GM10266 (cell line): ENCODE data around the gene ARHGAP10.

Source experiments
- DNase-seq: peaks from one replicate; pipeline ENCODE4 v3.0.0; 2012; ENCODE audit errors: extremely low spot score
- TF ChIP-seq, protein P1 (sequence below): IDR thresholded peaks from 2 replicates; pipeline ENCODE4 v1.5.1; 2012; ENCODE audit warnings: mild to moderate bottlenecking, low read depth; ENCODE audit not compliant: control insufficient read depth, insufficient read depth; ENCODE audit errors: missing control alignments

The ARHGAP10 gene

DNA sequence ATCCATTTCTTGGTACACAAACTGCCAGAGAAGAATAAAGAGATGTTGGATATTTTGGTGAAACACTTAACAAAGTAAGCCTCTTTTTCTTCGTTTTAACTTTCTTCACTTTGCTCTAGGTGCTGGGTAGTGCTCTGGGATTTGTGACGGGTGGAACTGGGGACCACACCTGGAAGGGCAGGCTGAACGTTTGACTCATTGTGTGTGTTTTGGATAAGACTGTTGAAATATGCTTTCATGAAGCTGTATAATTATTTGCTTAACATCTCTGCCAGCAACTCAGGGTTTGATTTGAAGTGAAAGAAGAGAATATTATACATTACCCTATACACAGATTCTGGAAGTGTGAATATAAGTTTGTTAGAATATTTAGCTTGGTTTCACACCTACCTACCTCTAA, 233.2 kb downstream of the ARHGAP10 start:
- TF ChIP-seq, protein P1, sequence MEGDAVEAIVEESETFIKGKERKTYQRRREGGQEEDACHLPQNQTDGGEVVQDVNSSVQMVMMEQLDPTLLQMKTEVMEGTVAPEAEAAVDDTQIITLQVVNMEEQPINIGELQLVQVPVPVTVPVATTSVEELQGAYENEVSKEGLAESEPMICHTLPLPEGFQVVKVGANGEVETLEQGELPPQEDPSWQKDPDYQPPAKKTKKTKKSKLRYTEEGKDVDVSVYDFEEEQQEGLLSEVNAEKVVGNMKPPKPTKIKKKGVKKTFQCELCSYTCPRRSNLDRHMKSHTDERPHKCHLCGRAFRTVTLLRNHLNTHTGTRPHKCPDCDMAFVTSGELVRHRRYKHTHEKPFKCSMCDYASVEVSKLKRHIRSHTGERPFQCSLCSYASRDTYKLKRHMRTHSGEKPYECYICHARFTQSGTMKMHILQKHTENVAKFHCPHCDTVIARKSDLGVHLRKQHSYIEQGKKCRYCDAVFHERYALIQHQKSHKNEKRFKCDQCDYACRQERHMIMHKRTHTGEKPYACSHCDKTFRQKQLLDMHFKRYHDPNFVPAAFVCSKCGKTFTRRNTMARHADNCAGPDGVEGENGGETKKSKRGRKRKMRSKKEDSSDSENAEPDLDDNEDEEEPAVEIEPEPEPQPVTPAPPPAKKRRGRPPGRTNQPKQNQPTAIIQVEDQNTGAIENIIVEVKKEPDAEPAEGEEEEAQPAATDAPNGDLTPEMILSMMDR, result no peak

DNA sequence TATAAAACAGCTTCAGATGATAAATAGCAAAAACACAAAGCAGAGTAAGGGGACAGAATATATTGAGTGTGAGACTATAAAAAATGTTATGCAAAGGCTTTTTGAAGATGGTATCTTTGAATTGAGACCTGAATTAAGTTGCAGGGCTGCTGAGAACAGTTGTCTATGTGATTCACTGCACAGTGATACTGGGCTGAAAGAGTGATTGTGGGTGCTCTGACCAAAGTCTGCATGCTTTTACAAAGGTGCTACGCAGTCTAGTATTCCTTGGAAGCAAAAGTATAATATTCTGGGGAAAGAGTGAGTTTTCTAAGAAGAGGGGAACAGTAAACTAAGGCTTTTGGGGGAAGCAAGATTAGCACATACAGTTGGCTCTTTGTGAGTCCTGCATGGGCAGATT, 234.0 kb downstream of the ARHGAP10 start:
- TF ChIP-seq, protein P1, result no peak
- no peak for DNase-seq

More for the DNA sequence above, 233.2 kb downstream of the ARHGAP10 start:
- no peak for DNase-seq

DNA sequence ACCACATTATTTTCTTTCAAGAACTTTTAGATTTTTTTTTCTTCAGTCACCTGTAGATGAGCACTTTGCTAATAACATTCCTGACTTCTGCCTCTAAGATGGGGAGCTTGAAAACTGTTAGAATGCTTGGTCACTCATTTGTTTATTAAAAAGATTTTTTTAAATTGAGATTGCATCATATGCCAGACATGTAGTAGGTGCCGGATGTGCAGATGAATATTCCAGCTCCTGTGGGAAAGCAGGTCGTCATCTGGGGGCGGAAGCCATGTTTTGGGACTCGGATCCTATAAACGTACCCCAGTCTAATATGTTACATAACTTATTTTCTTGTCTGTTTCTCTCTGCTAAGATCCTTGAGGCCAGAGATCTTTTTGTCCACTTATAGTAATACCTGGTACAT, 236.8 kb downstream of the ARHGAP10 start:
- DNase-seq, result no peak
- TF ChIP-seq, protein P1, result no peak

DNA sequence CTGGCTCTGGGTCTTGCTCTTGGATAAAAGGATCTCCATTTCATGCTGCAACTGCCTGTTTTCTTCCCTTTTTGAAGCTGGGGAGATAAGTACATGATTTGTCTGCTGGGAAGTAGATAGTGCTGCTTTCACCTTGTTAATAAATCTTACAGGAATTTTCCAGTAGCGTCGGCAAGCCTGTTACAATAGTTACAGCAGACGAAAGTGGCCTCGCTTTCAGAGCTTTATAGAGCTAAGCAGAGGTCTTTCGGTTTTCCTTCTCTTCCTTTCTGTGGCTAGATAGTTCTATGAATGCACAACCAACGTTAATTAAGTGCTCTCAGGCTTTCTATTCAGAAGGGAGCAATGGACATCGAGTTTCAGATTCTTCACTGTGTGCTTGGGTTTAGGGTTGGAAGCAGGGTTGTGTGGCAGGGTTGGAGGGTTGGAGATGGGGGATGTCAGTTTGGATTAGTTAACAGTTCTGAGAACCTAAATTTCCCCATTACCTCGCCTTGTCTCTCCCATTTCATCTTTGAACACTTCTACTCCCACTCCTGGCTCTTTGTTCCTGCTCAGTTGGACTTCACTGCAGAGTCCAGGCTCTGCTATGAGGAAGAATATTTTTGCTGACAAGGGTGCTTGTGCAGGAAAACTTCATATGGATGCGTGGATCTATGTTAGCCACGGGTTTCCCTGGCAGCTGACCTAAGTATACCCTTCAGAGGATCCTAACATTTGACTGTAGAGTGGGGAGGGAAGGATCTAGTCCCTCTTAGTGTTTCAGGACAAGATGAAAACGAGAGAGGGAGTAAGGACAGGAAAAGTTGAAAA, 237.9 kb downstream of the ARHGAP10 start:
- TF ChIP-seq, protein P1, result no peak
- DNase-seq, result no peak

DNA sequence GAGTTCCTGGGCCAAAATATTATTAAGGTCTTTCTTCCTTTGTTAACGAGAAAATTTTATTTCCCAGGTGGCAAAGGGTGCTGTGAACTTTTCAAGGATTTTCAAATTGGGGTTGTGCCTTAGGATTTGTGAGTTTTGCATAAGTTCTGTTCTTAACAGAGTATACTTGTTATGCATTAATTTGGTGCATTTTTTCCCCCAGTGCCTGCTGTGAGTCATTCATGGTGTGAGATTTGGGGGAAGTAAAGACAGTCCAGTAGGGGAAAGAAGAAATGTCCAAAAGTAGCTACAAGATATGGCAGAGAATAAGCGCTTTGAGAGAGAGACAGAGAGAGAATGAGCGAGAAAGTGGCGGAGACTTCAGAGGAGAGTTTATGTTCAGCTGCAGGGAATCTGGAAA, 239.2 kb downstream of the ARHGAP10 start:
- DNase-seq, result no peak
- TF ChIP-seq, protein P1, result no peak

DNA sequence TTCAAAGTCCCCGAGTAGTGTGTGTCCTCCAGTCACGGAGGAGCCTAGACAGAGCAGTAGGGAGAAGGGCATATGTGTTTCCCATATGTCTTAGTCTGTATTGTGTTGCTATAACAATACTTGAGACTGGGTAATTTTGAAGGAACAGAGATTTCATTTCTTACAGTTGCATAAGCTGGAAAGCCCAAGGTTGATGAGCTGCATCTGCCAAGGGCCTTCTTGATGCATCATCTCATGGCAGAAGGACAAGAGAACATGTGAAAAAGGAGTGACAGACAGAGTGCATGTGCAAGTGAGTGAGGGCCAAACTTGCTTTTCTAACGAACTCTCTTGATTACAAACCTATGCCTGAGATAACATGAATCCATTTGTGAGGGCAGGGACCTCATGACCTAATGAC, 243.4 kb downstream of the ARHGAP10 start:
- no peak for DNase-seq
- TF ChIP-seq, protein P1, result no peak

DNA sequence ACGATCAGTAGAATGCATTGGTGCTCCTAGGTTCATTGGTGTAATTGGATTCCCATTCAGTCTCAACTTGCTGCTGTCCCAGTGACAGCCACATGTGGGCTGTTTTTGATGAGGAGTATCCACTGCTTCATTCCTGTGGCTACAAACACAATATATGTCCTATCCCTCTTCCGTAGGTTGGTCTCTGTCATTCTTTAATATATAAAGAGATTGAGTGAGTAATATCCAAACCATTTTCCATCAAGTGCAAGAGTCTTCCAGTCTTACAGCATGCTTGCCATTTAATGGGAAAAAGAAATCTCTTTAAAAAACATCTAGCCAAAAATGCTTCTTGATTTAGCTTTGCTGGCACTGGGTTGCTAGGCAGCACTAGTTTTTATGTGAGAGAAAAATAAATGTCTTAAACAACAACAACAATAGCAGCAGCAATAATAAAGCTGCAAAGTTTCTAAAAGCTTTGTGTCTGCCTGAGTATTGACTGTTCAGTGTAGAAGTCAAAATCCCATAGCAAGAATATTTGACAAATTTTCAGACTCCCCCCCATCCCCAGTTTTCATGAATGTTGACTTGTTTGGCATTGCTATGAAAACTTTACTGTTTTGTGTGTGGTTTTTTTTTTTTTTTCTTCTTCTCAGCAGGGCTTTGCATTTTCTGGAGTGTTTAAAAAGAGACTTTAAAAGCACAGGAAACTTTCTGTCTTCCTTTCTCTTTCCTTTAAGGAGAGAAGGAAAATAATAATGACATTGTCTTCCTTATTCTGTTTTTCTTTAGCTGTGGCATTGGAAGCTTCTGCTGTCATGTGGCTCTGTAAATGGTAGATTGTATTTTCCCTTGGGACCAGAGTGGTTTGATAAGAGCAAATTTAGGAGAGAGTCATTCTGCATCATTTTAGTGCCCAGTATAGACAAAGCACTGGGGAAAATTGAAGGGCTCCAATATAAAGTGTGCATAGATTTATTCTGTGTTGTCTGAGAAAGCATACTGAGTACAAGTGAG, 244.3 kb downstream of the ARHGAP10 start:
- no peak for DNase-seq

More for the DNA sequence above, 244.3 kb downstream of the ARHGAP10 start:
- TF ChIP-seq, protein P1, result no peak
